ENCODE data around the gene SFXN5. TPM values are rescaled to one million over a fixed set of nuclear protein-coding genes. Genes with fewer than 3 reads are reported as not detected.
A peak's percentile ranks its signal among the peaks of the same experiment; 100 is the strongest.

Gene SFXN5
- total RNA-seq, 1 experiment from 2014 or later: 13.3 TPM

DNA sequence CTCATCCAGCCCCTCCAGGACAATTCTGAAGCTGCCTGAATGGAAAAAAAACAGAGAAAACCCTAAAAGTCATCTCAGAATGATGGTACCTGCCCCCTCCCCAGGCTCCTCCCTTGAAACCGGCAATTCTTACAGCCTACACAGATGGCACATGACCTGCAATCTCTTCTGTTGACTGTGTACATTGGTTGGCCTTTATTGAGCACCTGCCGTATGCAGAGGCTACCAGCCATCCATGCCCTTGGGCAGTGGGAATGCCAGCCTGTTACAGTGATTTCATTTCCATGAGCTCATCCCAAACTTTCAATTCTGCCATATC lies 97.1 kb downstream of the SFXN5 start:
- DNase-seq (ENCODE audit: low read depth in 1 of 2, low spot score in 2 of 2): no peak
- Histone ChIP-seq H3K9me3 (replicated peaks) (no peaks in the 10 kb centered on the region), H3K27ac (no peak overlapping the region), H3K36me3 (0 out of 2 replicates have a peak, but pooled peaks cover 3% of the 10 kb centered on the region), H3K4me1 (replicated peaks) (no peaks in the 10 kb centered on the region), H3K4me3 (no peak overlapping the region), H3K27me3 (replicated peaks) (no peaks in the 10 kb centered on the region)

DNA sequence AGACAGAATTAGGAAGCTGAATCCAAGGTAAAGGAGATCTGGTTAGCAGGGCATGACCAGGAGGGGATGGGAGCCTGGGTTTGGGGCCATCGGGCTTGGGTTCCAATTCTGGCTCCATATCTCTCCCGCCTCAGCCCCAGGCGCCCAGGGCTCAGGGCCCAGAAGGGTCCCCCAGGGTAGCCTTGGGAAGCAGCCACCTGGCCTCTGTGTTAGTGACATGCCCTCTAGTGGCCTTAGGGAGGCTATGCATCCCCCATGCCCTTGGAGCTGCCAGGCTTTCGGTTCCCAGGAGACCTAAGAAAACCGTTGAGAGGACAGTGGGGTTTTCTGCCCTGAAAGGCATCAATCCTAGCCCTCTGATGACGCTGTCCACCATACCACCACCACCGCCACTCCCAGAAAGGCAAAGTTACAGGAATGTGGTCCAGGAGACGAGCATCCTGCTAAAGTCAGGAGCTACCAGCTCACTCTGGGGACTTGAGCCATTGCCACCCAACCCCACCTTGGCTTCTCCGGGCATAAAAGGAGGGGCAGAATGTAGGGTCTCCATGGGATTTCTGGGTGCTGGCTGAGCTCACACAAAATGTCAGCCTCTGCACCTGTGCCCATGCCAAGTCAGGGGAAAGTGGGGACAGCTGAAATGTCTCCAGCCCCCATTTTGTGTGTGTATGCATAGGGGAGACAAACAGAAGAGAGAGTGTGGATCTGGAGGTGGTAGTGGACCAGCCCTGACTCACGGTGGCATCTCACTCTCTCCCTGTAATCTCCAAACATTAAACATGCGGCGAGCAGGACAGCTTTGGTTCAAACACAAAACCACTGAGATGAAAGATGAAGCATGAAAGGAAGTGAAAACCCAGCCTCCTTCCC lies 97.7 kb downstream of the SFXN5 start:
- no peaks in the 10 kb centered on the region for H3K4me1 ChIP-seq (replicated peaks)
- H3K27me3 ChIP-seq (replicated peaks): no peaks in the 10 kb centered on the region
- no peaks in the 10 kb centered on the region for H3K9me3 ChIP-seq (replicated peaks)
- no peak overlapping the region for H3K27ac ChIP-seq
- 0 out of 2 replicates have a peak, but pooled peaks cover 3% of the 10 kb centered on the region for H3K36me3 ChIP-seq
- peak in 1 of 2 experiments; percentile 39 for DNase-seq (ENCODE audit: low read depth in 1 of 2, low spot score in 2 of 2)
- no peak overlapping the region for H3K4me3 ChIP-seq

DNA sequence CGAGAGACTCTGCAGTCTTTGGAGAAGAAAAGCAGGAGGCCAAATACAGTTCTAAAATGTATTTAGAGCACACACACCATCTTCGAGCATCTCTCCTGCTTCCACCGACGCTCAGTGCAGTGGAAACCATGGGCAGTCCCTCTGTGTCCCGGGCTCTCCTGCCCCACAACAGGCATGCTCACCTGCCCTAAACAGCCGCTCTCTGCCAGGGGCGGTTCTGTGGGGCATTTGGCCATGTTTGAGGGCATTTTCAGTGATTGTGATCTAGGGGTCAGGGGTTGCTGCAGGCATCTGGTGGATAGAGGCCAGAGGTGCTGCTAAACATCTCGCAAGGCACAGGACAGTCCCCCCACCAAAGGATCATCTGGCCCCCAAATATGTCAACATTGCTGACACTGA lies 98.4 kb downstream of the SFXN5 start:
- DNase-seq (ENCODE audit: low read depth in 1 of 2, low spot score in 2 of 2): no peak
- H3K27ac ChIP-seq: no peak overlapping the region
- H3K4me3 ChIP-seq: no peak overlapping the region
- no peaks in the 10 kb centered on the region for H3K4me1 ChIP-seq (replicated peaks)
- no peaks in the 10 kb centered on the region for H3K27me3 ChIP-seq (replicated peaks)
- H3K36me3 ChIP-seq: 0 out of 2 replicates have a peak, but pooled peaks cover 3% of the 10 kb centered on the region
- no peaks in the 10 kb centered on the region for H3K9me3 ChIP-seq (replicated peaks)

DNA sequence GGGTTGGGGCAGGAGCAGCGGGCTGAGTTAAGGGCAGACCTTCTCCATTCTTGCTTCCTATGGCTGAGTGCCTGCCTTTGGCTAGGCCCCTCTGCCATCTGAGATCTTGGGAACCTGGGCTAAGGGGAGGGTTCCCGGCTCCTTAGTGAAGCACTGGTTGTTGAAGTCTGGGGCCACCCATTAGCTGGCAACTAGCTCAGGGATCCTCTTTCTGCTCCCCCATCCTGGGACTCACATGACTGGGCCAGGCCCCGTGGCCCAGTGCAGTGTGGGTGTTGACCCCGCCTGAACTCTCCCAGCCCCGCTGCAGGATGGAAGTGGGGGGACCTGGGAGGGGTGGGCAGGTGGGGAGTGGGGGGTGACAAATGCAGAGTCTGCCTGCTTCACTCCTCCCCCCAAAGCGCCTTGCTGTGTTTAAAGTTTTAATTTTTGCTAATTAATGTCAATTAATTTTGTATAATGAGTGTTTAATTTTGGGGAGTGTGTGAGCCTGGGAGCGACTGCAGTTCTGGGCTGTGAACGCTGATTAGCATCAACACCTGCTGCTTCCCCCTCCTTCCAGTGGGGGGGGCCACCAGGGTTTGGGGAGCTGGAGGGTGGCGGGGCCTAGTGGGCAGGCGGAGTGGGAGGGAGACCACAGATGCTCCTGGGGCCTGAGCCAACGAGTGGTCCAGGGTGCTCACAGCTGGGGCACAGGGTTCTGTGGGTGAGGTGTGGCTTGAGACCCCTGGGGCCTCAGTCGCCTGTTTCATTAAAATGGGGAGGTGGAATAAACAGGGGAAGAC lies 99.0 kb downstream of the SFXN5 start:
- Histone ChIP-seq H3K4me1 (replicated peaks) (no peaks in the 10 kb centered on the region), H3K36me3 (0 out of 2 replicates have a peak, but pooled peaks cover 3% of the 10 kb centered on the region), H3K4me3 (no peak overlapping the region), H3K27me3 (replicated peaks) (no peaks in the 10 kb centered on the region), H3K9me3 (replicated peaks) (no peaks in the 10 kb centered on the region), H3K27ac (no peak overlapping the region)
- no peak for DNase-seq (ENCODE audit: low read depth in 1 of 2, low spot score in 2 of 2)

DNA sequence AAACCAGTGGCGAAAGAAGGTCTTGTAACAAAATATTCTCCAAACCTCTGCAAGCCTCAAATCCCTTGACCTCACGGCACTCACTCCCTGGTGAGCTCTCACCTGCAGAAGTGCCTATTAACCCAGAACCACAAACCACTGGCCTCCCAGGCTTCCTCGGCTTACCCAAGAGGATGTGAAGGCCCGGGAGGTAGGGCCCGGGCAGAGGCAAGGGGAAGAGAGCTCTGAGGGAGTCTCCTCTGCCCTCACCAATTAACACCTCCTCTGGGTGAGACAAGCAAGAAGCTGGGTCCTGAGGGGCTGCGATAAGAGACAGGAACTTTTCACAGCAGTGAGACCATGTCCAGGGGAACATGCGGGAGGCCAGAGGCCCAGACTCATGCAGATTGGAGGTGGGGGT lies 100.5 kb downstream of the SFXN5 start:
- H3K9me3 ChIP-seq (replicated peaks): no peaks in the 10 kb centered on the region
- DNase-seq (ENCODE audit: low read depth in 1 of 2, low spot score in 2 of 2): no peak
- no peak overlapping the region for H3K27ac ChIP-seq
- 0 out of 2 replicates have a peak, but pooled peaks cover 3% of the 10 kb centered on the region for H3K36me3 ChIP-seq
- H3K4me3 ChIP-seq: no peak overlapping the region
- no peaks in the 10 kb centered on the region for H3K27me3 ChIP-seq (replicated peaks)
- no peaks in the 10 kb centered on the region for H3K4me1 ChIP-seq (replicated peaks)

DNA sequence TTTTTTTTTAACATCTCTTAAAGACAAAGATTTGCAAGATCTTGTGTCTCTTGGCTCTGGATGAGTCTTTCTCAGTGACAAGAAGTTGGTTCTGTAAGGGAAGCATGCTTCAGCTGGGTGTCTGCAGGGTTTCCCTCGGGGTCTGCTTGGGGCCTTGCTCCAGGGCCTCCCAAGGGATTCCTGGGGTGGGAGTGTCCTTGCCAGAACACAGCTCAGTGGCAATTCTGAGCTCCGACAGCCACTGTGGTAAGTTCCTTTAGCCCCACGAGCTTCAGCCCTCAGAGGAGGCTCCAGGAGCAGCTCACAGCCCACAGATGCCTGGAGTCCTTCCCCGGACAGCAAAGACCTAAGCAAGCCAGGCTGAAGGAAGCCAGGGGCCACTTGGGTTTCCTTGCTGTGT lies 101.8 kb downstream of the SFXN5 start:
- H3K27ac ChIP-seq: no peak overlapping the region
- no peaks in the 10 kb centered on the region for H3K9me3 ChIP-seq (replicated peaks)
- no peaks in the 10 kb centered on the region for H3K4me1 ChIP-seq (replicated peaks)
- DNase-seq (ENCODE audit: low read depth in 1 of 2, low spot score in 2 of 2): no peak
- 0 out of 2 replicates have a peak, but pooled peaks cover 3% of the 10 kb centered on the region for H3K36me3 ChIP-seq
- H3K4me3 ChIP-seq: no peak overlapping the region
- H3K27me3 ChIP-seq (replicated peaks): no peaks in the 10 kb centered on the region

DNA sequence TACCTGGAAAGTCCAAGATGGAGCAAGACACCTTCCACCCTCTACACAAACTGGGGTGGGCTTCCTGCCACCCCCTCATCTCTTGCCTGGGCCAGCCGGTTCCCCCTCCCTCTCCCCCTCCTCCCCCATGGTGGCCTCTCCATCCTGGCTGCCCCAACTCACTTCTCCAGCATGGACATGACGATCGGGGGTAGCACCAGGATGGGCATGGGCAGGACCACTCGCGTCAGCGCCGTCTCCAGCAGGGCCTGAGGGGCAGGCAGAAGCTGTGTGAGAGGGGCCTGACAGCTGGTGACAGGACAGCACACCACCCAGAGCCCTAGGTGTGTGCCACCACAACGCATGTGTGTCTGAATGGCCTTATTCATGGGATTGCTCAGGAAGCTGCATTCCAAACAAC lies 103.2 kb downstream of the SFXN5 start:
- no peaks in the 10 kb centered on the region for H3K9me3 ChIP-seq (replicated peaks)
- H3K4me1 ChIP-seq (replicated peaks): no peaks in the 10 kb centered on the region
- H3K27me3 ChIP-seq (replicated peaks): no peaks in the 10 kb centered on the region
- DNase-seq (ENCODE audit: low read depth in 1 of 2, low spot score in 2 of 2): no peak
- no peak overlapping the region for H3K27ac ChIP-seq
- H3K36me3 ChIP-seq: no peaks in the 10 kb centered on the region
- no peak overlapping the region for H3K4me3 ChIP-seq

DNA sequence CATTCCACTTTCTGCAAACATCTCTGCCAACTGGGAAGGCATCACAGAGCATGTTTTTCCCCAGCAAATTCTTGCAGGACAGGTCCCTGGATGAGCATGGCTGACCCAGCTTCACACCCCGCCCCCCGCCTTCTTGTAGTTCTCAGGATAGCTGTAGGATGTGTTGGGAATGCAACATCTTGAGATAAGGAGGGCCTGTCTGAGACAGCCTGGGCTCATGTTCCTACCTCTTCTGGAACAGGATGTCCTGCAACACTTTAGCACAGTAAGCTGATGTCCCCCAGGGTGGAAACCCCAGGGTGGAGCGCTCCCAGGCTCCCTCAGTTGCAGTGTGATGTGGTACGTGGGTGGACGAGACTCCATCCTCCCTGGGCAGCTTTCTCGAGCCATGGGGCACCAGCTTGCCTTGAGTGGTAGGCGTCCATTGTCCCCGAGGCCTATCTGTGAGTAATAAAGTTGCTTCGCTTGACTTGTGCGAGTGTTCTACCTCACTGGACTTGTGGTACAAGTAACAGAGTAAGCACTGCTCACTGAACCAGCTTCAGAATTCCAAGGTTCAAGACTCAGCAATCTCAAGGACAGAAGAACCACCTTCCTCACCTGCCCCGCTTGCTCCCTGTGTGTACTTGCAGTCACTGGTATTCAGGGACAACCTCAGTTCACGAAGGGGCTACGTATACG lies 105.6 kb downstream of the SFXN5 start:
- H3K9me3 ChIP-seq (replicated peaks): no peaks in the 10 kb centered on the region
- H3K27ac ChIP-seq: no peak overlapping the region
- H3K4me1 ChIP-seq (replicated peaks): no peaks in the 10 kb centered on the region
- no peak overlapping the region for H3K4me3 ChIP-seq
- DNase-seq (ENCODE audit: low read depth in 1 of 2, low spot score in 2 of 2): no peak
- H3K36me3 ChIP-seq: no peaks in the 10 kb centered on the region
- H3K27me3 ChIP-seq (replicated peaks): no peaks in the 10 kb centered on the region

DNA sequence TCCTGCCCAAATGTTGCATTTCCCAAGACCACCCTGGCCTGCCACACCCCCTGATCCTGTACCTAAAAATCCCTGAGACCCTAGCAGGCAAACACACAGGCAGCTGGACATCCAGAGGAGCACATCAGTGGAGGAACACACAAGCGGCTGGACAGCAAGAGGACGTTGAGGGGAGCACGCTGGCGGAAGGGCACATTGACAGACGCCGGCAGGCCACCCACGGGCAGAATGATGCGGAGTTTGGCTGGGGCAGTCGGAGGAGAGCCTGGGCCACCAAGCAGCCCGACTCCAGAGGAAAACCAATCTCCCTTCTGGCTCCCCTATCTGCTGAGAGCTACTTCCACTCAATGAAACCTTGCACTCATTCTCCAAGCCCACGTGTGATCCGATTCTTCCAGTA lies 106.5 kb downstream of the SFXN5 start:
- no peaks in the 10 kb centered on the region for H3K4me1 ChIP-seq (replicated peaks)
- no peaks in the 10 kb centered on the region for H3K27me3 ChIP-seq (replicated peaks)
- DNase-seq (ENCODE audit: low read depth in 1 of 2, low spot score in 2 of 2): no peak
- no peak overlapping the region for H3K27ac ChIP-seq
- no peaks in the 10 kb centered on the region for H3K9me3 ChIP-seq (replicated peaks)
- H3K36me3 ChIP-seq: no peaks in the 10 kb centered on the region
- H3K4me3 ChIP-seq: no peak overlapping the region

DNA sequence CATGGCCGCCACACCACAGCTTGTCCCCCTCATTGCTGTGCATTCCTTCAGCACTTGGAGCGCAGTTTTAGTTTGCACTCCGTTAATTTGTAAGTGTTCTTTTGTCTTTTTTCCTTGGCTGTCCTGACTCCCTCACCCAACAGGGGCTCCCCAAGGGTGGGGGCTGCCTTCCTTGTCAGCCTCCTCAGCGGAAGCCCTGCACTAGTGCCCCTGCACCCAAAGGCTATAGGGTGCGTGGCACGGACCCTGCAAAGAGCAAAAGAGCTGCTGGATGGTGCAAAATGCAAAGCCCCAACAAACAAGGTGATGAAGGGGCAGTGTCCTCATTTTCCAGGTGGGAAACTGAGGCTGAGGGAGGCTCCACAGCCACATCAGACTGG lies 107.4 kb downstream of the SFXN5 start:
- H3K4me3 ChIP-seq: no peak overlapping the region
- H3K4me1 ChIP-seq (replicated peaks): no peaks in the 10 kb centered on the region
- H3K27me3 ChIP-seq (replicated peaks): no peaks in the 10 kb centered on the region
- no peak for DNase-seq (ENCODE audit: low read depth in 1 of 2, low spot score in 2 of 2)
- no peaks in the 10 kb centered on the region for H3K36me3 ChIP-seq
- no peak overlapping the region for H3K27ac ChIP-seq
- H3K9me3 ChIP-seq (replicated peaks): no peaks in the 10 kb centered on the region

DNA sequence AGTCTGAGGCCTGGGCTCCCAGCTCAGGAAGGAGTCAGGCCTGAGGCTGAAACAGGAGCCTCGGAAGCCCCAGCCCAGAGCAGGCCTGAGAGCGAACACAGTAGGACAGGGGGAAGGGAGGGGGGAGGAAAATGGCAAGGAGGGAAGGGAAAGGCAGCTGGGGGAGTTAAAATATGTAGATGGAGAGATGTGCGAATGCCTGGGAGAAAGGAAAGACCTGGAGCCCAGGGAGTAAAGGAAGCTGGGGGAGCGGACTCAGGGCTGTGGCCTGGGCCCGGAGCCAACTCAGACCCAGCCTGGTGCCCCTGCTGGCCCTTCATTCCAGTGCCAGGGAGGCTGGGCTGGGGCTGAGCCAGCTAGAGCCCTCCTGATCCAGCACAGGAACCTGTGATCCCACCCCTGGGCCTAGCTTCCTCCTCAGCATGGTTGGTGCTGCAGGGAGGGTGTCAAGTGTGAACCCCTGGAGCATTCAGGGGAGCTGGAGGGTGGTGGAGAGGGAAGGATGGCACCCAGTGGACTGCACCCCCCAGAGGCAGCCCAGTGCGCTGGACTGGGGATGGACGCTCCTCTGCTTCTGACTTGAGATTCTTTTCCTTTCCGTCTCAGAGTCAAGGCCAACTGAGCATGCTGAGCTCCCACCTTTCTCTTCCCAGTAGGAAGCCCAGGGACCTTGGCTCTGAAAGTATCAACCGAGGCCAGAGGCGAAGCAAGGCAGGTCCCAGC lies 107.9 kb downstream of the SFXN5 start:
- no peak overlapping the region for H3K27ac ChIP-seq
- H3K27me3 ChIP-seq (replicated peaks): no peaks in the 10 kb centered on the region
- no peaks in the 10 kb centered on the region for H3K9me3 ChIP-seq (replicated peaks)
- H3K4me3 ChIP-seq: no peak overlapping the region
- H3K36me3 ChIP-seq: no peaks in the 10 kb centered on the region
- no peaks in the 10 kb centered on the region for H3K4me1 ChIP-seq (replicated peaks)
- DNase-seq (ENCODE audit: low read depth in 1 of 2, low spot score in 2 of 2): no peak

DNA sequence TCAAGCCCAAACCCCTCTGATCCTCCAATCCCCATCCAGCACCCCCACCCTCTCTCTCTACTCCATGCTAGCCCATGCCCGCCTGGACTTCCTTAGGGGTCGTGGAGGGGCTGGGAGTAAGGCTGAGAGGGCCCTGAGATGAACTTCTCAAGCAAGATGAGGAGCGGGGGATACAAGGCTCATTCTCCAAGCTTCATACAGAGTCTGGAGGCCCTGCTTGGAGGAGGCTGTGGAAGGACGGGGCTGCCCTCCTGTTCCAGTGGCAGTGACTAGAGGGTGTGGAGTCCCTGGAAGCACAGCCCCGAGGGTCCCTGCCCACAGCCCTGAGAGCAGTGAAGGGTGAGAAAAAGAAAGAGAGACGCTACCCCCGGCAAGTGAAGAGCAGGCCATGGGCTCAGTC lies 108.6 kb downstream of the SFXN5 start:
- Histone ChIP-seq H3K9me3 (replicated peaks) (no peaks in the 10 kb centered on the region), H3K4me1 (replicated peaks) (no peaks in the 10 kb centered on the region), H3K27ac (no peak overlapping the region), H3K36me3 (no peaks in the 10 kb centered on the region), H3K4me3 (no peak overlapping the region), H3K27me3 (replicated peaks) (no peaks in the 10 kb centered on the region)
- no peak for DNase-seq (ENCODE audit: low read depth in 1 of 2, low spot score in 2 of 2)

DNA sequence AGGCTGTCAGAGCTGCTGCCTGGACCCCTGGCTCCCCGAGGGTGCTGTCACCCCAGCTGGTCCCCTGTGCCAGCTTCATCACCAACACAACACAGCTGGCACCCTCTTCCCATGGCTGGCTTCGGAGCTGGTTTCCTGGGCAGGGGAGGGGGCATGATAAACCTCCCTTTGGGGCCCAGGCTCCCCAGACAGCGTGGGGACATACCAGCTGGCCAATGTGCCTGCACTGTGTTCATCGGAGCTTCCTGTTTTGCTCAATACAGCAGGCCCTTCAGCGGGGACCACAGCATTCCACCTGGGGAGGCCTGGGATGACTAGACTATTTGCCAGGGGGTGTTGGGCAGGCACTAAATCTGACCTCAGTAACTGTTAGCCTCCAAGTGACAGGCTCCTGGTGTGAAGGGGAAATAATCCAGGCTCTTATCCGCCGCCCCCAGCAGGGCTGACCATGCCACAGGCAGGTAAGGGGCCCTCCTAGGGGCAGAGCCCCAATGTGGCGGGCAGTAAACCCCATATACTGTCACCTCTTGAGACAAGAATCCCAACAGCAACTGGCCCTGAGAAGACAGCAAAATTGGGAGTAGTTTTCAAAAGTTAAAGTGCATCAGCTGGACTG lies 109.6 kb downstream of the SFXN5 start:
- DNase-seq (ENCODE audit: low read depth in 1 of 2, low spot score in 2 of 2): no peak
- H3K27ac ChIP-seq: no peak overlapping the region
- H3K27me3 ChIP-seq (replicated peaks): no peaks in the 10 kb centered on the region
- H3K36me3 ChIP-seq: no peaks in the 10 kb centered on the region
- no peaks in the 10 kb centered on the region for H3K4me1 ChIP-seq (replicated peaks)
- no peaks in the 10 kb centered on the region for H3K9me3 ChIP-seq (replicated peaks)
- H3K4me3 ChIP-seq: no peak overlapping the region
